NCI-H1694 (cell line): ENCODE results near the gene CCR7.
A peak's percentile ranks its signal among the peaks of the same experiment; 100 is the strongest.

Source experiments
- DNase-seq: peaks from one replicate; lab custom pipeline; 2025; lab: John Stamatoyannopoulos, UW

Gene CCR7

DNA sequence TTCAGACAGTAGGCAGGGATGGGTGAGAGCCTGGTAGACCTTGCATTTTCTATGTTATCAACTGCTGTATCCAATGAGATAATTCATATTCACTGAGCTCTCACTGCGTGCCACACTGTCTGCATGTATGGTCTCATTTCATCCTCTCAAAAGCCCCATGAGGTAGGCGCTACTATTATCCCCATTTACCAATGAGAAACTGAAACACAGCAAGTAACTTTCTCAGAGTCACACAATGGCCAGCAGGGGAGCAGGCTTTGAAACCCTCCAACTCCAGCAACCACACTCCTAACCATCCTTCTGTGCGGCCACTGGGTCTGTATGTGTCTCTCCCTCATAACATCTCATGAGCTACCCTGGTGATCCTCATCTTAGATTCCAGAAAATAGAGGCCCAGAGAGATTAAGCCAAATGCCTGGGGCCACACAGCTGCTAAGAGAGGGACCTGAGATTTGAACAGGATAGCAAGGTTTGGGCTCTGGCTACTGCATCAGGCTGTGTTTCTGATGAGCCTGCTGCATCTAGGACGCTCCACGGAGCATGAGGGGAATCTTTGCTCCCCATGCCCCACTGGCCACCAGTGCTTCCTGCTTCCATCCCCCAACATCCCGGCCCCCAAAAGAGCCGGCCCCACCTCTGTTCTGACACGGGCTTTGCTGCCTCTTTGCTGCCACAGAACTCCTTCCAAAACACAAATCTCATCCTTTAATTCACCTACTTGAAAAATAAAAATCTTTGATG, 3.2 kb downstream of the CCR7 start:
- no peak for DNase-seq

DNA sequence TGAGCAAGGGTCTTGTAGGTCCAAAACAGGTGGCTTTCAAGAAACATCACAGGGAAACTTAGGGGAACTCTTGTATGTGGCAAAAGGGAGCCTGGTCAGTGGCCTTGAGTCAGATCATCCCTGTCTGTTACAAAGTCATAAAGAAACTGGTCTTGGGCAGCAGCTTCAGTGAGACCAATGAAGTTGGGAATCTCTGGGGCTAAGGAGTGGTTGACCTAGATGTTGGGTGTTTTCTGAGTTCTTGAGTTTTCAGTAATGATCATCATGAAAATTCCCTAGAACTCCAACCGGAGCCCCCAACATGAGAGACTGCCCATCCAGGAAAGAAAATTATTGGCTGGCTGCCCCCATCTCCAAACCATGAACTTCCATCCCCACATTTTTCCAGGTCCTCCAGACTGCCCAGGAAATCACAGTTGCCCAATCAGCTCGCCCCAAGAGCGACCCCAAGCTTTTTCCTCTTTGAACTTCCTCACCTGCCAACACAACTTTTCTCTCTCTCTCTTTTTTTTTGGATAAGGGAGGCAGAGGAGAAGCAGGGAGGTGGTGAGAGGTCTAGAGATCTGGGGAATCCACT, 3.9 kb downstream of the CCR7 start:
- no peak for DNase-seq

DNA sequence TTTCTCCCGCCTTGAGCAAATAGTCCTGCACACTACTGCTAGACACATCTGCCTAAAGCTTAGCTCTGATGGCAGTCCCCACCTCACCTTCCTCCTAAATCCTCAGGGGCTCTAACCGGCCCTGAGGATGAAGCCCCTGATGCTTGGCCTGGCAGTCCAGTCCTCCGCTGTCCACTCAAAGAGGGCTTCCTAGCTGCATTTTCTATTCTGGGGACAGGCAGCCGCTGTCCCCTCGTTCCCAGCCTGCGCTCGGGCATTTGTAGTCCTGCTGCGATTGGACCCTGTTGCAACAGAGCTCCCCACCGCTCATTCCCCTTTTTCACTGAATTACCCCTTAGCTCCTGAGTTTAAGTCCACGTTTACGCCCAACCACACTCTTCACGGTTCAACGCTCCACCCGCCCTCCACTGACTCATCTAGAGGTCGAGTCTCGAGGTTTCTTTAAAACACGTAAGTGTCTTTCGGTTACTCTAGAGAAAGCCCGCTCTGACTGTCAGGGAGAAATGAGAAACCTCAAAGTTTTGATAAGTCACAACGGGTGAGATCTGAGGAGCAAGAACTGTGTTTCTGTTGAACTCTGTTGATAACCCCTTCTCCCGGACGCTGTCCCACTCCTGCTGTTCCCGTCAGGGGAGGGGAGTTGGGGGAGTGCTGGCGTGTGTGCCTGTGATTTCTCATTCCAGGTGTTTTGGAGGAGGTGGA, 4.5 kb downstream of the CCR7 start:
- no peak for DNase-seq

DNA sequence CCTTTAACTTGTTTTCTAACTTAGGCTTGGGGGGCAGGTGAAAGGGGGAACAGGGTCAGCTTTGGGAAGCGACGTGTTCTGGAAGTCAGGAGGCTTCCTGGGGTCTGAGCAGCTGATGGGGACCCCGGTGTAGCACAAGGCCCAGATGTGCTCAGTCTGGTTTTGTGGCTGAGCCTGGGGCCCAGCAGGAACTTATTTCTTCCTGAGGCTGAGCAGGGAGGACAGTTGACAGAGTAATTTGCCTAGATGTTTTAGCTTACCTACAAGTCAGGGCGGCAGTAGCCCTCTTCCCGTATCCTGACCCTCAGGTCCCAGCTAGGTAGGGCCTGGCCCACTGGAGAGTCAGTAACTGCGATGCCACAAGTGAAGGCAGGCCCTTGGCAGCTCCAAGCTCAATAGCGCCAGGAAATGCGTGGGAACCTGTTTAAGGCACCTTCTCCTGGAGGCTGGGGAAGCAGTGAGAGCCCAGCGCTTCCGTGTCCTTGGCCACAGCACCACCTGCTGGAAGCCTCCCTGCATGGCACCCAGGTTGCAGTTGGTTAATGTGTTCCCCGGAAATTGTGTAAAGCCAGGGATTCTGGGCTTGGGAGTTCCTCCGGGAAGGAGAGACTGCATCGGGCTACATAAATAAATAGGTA, 5.2 kb downstream of the CCR7 start:
- DNase-seq, result peak; percentile 93

DNA sequence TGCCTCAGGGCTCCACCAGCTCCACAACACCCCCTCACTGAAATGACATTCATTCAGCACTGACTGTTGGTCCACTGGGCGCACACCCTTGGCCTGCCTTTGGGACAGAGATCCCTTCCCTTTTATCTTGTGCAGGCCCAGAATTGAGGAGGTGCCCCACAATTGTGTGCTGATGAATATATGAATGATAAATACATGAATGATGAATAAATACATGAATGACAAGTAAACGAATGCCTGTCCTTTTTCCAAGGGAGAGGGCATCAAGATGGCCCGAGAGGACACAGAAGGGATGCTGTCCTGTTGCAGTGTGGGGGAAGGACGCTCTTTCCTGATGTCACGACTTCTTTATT, 5.7 kb downstream of the CCR7 start:
- no peak for DNase-seq

DNA sequence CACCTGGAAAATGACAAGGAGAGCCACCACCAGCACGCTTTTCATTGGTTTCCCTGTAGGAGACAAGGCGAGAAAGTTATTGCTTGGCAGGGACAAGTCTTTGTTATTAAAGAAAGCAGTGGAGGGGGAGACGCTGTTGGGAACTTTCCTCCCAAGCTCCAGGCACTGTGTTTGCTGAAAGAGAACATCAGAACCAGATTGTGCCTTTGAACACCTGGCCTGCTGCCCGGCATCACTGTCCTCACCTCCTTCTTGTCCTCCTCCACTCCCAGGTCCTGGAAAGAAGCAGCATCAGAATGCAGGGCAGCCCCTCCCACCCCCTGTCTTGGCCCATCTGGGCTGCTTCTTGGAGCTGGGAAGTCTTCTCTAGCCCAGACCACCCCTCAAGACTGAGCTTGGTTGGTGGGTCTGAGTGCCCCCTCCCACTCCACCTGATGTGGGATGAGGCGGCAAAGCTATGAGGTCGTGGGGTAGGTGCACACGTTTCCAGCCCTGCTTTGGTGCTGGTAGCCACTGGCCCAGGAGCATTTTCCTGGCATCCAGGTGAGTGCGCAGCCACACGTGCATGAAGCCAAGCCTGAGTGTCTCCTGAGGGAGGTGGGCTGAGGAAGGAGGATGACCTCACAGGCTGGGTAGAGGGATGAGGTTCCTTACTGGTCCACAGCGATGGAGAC, 6.2 kb downstream of the CCR7 start:
- no peak for DNase-seq

DNA sequence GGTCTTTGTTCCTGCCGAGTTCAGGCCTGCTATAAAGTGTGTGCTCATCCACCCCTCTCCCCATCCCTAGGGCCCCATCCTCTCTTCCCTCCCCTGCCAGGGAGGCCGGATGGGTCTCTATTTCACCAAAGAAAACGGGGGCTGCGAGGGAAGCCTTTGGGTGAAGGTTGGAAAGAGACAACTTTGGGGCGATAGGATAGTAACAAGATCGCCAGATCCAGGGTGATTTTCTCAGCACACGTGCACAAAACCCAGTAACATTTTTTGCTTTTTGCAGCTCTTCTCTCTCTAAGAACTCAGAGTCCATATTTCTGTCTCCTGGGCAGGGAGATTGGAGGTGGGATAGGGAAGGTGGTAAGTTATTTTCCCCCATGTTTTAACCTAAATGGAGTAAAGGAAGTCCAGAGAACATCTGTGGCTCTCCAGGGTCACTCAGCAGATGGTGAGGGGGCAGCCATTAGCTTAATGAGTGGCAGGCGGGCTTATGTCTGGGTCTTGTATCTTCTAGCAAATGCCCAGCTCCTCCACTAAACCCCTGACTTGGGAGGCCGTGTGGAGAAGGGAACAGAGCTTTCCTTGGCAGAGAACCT, 6.9 kb downstream of the CCR7 start:
- DNase-seq, result no peak

DNA sequence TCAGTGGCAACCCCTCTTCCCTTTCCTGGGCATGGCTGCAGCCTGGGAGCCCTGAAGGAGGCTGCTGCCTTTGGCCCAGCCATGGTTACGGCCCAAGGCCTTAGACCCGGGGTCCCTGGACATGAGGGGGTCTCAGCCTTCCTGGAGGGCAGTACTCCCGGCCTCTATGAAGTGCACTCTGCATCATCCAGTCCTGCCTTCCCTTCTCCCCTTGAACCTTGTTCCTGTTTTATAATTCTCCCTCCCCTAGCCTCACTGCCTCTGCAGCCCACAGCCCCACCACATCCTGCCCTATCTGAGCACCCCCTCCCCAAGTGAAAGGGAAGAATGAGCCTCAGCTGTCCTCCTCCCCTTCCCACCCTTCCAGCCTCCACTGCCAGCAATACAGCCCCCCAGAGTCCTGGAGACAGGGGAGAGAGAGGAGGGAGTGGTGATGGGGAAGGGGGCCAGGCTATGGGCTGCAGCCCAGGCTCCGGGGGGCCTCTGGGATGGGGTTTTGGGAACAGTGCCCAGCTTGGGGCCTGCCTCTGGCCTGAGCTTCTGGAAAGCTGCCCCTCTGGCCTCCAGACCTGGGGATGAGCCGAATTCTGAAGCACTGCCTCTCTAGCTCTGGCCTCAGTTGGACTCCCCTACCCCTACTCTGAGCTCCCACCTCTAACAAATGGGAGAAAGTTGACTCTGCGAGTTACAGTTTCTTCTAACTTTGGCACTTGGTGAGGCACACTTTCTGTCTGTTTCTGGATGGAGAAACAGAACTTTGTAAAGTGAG, 7.6 kb downstream of the CCR7 start:
- DNase-seq, result no peak

DNA sequence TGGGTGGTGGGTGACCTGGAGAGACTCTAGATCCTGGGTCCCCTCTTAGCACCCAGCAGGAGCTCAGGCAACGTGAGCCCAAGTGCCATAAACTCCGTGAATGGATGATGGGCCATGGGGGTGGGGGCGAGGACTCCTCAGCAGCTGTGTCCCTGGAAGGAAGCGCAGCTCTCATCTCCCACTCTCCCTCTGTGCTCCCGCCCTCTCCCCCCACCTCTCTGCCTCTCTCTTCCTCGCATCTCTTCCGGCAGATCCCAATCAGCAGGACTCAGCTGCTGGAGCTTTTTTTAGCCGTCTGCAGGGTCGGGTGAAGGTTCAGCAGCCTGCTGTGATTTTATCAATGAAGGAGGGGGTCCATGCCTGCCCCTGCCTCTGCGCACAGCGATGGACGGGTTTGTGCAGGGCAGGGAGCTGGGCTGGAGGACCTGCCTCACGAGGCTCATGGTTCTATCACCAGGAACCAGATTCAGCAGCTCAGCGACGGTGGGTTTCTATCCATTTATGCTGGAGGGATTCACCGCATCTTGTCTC, 8.3 kb downstream of the CCR7 start:
- DNase-seq, result no peak

DNA sequence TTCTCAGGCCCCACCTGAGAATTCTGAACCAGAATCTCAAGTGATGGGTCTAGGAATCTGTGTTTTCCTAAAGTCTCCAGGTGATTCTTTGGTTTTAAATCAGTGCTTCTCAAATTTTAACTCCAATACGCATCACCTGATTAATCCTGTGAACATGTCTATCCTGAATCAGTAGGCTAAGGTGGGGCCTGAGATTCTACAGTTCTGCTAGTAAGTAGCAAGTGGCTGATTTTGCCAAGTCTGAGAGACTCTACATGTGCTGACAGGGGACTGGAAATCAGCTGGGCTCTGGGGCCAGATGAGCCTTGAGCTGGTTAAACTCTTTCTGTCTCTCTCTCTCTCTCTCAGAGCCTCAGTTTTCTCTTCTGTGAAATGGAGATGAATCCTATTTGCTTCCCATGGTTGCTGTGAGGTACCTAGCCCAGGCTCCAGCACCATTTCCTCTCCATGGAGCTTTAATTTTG, 9.0 kb downstream of the CCR7 start:
- no peak for DNase-seq

DNA sequence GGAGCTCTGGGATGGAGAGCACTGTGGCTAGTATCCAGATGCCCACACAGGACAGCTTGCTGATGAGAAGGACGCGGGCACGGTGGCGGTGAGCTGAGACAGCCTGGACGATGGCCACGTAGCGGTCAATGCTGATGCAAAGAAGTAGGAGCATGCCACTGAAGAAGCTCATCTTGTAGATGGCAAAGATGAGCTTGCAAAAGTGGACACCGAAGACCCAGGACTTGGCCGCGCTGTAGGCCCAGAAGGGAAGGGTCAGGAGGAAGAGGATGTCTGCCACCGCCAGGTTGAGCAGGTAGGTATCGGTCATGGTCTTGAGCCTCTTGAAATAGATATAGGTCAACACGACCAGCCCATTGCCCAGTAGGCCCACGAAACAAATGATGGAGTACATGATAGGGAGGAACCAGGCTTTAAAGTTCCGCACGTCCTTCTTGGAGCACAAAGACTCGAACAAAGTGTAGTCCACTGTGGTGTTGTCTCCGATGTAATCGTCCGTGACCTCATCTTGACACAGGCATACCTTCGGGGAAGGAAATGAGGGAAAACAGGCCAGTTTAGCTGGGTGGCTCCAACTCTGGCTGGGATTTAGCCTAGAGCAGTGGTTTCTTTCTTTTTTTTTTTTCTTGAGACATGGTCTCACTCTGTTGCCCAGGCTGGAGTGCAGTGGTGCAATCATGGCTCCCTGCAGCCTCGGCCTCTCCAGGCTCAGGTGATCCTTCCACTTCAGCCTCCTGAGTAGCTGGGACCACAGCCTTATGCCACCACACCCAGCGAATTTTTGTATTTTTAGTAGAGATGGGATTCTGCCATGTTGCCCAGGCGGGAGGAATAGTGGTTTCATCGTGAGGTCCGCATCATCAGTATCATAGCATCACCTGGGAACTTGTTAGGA, 9.7 kb downstream of the CCR7 start:
- DNase-seq, result no peak

DNA sequence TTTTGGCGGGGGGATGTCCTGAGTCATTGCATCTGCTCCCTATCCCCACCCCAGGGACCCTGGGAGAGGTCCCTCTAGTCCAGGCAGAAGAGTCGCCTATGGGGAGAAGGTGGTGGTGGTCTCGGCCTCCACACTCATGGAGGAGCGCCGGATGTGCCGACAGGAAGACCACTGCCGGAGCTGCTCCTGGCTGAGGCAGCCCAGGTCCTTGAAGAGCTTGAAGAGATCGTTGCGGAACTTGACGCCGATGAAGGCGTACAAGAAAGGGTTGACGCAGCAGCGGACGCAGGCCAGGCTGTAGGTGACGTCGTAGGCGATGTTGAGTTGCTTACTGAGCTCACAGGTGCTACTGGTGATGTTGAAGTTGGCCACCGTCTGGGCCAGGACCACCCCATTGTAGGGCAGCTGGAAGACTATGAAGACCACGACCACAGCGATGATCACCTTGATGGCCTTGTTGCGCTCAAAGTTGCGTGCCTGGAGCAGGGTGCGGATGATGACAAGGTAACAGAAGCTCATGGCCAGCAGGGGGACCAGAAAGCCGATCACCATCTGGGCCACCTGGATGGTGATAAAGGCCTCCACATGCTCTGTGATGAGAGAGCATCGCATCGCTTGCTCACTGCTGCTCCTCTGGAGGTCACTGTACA, 10.5 kb downstream of the CCR7 start:
- DNase-seq, result no peak

DNA sequence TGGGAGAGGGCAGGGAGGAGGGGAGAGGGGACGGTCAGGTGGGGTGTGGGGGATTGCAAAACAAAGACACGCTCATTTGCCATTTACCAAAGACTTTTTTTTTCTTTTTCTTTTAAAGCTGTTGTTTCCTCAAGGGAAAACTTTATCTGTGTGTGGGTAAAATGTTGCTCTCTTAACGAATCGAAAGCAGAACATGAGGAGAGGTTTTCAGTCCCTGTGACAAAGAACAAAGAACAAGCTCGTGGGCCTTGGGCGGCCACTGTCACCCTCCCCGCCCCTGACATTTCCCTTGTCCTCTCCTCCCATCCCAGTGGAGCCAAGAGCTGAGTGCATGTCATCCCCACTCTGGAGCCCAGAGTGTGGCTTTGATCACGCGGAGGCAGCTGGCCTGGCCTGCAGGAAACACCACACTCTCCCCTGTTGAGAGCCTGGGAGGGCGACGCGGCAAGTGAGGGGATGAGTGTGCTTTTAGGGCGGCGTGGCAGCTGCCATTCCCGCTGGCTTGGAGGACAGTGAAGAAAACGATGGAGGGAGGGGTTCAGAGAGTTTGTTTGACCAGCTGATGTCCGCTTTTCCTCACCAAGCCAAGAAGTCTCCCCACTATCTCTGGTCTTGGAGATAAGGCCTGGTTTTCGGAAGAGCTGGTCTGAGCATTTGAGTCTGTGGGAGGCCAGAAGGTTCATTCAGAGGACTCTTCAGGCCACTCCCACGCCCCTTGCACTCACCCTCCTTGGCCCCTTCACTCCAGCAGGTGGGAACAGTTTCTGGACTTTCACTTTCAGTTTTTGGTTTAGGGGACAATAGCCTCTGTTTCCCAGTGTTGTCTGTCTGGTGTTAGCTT, 11.4 kb downstream of the CCR7 start:
- DNase-seq, result no peak

DNA sequence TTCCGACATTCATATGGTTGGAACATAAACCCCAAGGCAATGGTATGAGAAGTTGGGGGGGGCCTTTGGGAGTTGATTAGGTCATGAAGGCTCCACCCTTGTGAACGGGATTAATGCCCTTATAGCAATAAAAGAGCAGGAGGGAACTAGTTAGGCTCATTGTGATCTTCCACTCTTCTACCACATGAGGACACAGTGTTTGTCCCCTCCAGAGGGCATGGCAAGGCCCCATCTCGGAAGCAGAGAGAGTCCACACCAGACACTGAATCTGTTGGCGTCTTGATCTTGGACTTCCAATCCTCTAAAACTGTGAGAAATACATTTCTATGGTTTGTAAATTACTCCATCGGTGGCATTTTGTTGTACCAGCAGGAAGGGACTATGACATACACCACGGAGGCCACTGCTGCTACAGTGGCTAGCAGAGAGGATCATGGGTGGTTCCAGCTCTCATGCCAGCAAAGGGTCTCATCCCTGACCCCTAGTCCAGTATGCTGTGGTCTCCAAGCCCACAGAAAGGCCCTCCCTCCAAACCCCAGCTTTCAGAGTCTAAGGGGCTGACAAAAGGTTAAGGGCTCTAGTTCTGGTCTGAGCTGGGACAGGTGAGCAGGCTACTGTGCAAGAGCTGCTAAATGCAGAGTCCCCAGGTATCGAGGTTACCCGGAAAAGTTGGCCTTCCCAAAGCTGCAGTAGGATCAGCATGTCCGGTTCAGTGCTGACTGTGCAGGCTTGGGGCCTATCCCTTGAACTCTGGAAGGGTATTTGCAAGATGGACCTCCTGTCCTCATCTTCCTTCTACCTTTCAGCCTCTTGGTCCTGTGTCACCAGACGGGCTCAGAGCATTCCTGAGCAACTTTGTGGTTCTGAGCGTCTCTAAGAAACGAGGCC, 12.2 kb downstream of the CCR7 start:
- no peak for DNase-seq

DNA sequence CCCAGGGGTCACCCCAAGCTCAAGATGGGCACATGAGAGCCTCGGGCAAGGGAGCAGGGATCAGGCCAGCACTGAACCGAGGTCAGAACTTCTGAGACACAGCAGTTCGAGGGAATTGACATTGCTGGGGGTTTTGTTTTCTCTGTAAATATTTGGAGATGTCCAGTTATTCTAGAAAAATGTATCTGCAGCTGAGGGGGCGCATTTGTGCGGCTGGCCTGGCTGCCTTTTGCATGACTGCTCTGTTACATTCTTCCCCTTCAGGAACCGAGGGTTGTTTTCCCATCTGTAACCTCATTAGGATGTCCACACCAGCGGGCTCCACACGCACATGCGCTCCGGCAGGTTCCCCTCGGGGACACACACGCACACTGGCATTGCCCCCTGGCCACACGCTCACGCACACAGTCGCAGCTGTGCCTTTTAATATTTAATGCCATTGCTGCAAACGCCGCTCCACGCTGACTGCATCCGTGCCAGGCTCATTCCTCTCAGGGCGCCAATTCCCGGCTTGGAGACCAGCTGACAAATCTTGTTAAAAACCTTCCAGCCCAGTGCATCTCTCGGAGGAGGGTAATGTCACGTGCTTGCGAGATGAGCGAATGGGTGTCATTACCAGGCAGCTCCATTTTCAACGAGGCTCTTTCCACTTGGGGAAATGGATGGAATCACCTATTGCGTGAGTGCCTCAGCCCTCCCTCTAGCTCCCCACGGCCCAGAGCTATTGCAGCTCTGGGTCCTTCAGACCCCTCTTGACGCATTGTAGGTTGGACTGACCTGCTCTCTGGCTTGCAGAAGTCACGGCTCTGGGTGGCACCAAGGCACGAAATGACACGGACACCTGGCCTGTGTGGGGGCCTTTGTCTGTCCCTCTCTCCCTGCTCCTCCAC, 13.1 kb downstream of the CCR7 start:
- no peak for DNase-seq

DNA sequence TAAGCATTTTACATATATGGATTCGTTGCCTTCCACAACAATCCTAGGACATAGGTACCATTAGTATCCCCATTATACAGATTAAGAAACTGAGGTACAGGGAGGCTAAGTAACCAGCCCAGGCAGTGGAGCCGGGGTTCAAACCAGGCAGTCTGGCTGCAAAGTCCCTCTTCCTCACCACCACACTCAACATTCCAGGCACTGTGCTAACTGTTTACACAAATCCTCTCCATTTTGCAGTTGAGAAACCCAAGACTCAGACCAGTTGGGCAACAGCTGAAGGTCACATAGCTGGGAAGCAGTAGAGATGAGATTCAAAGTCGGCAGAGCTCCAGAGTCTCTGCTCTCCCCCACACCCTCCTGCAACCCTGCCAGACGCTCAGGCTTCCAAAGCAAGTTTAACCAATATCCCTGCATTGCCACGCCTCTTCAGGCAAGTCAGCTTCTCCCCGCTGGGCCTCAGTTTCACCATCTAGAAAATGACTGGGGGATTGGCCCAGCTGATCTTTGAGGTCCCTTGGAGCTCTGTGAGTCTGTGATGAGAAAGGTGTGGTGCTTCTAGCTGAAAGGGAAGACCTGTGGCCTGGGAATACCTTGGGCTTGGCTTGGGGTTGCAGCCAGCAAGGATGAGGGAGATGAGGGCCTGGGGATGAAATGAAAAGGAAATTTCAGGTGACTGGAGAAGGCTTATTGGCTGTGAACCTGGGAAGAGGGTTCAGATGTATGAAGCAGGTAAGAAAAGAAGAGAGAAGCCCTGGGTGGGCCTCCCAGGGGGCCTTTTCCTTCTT, 14.0 kb downstream of the CCR7 start:
- no peak for DNase-seq
